H9 (cell line): ENCODE results near the gene SZT2. TPM values are rescaled to one million over a fixed set of nuclear protein-coding genes. Genes with fewer than 3 reads are reported as not detected.

ENCODE experiments used
- DNase-seq: peaks from one replicate; pipeline ENCODE4 v3.0.0-alpha.2; 2017
- H2AFZ ChIP-seq: one replicate; pipeline ENCODE4 v1.6.1; 2013; ENCODE audit warnings: mild to moderate bottlenecking, low read length, control low read depth, moderate library complexity
- H2AK5ac ChIP-seq: 2 replicates; pipeline ENCODE4 v1.6.1; 2013; ENCODE audit warnings: low read length, control low read depth, mixed read lengths; ENCODE audit not compliant: insufficient read length
- H2BK120ac ChIP-seq: one replicate; pipeline ENCODE4 v1.6.1; 2013; ENCODE audit warnings: low read depth, mild to moderate bottlenecking, low read length, control low read depth, inconsistent platforms; ENCODE audit not compliant: poor library complexity, severe bottlenecking
- H2BK12ac ChIP-seq: 2 replicates; pipeline ENCODE4 v1.6.1; 2013; ENCODE audit warnings: low read length, control low read depth, mixed read lengths, low read depth; ENCODE audit not compliant: insufficient read length
- H2BK15ac ChIP-seq: 2 replicates; pipeline ENCODE4 v1.6.1; 2013; ENCODE audit warnings: low read depth, low read length, control low read depth
- H2BK20ac ChIP-seq: one replicate; pipeline ENCODE4 v1.6.1; 2013; ENCODE audit warnings: low read depth, mild to moderate bottlenecking, low read length, control low read depth, inconsistent platforms; ENCODE audit not compliant: poor library complexity, severe bottlenecking
- H2BK5ac ChIP-seq: 2 replicates; pipeline ENCODE4 v1.6.1; 2013; ENCODE audit warnings: low read length, control low read depth, mixed read lengths; ENCODE audit not compliant: insufficient read length
- H3K14ac ChIP-seq: 2 replicates; pipeline ENCODE4 v1.6.1; 2013; ENCODE audit warnings: low read length, control low read depth; ENCODE audit not compliant: insufficient read depth
- H3K18ac ChIP-seq: 2 replicates; pipeline ENCODE4 v1.6.1; 2013; ENCODE audit warnings: low read depth, mild to moderate bottlenecking, mixed read lengths, low read length, control low read depth; ENCODE audit not compliant: insufficient read length
- H3K23ac ChIP-seq: 2 replicates; pipeline ENCODE4 v1.6.1; 2013; ENCODE audit warnings: low read length, control low read depth, mixed read lengths, low read depth; ENCODE audit not compliant: insufficient read length
- H3K23me2 ChIP-seq: 2 replicates; pipeline ENCODE4 v1.6.1; 2013; ENCODE audit warnings: low read depth, mild to moderate bottlenecking, mixed read lengths, low read length, control low read depth; ENCODE audit not compliant: insufficient read length, poor library complexity, severe bottlenecking
- H3K27ac ChIP-seq: 2 replicates; pipeline ENCODE4 v1.5.1; 2013; ENCODE audit warnings: low read length, control low read depth, mixed read lengths, low read depth; ENCODE audit not compliant: insufficient read length
- H3K27me3 ChIP-seq: 2 replicates; pipeline ENCODE4 v1.6.1; 2013; ENCODE audit warnings: low read length, control low read depth, inconsistent platforms; ENCODE audit not compliant: insufficient read depth
- H3K4ac ChIP-seq: 2 replicates; pipeline ENCODE4 v1.6.1; 2013; ENCODE audit warnings: low read depth, mild to moderate bottlenecking, control low read depth, inconsistent platforms, low read length, moderate library complexity
- H3K4me1 ChIP-seq: 2 replicates; pipeline ENCODE4 v1.6.1; 2013; ENCODE audit warnings: low read length, control low read depth, inconsistent platforms; ENCODE audit not compliant: insufficient read depth
- H3K4me2 ChIP-seq: 2 replicates; pipeline ENCODE4 v1.6.1; 2013; ENCODE audit warnings: low read length, control low read depth, mixed read lengths; ENCODE audit not compliant: insufficient read length, insufficient read depth
- H3K56ac ChIP-seq: 2 replicates; pipeline ENCODE4 v1.6.1; 2013; ENCODE audit warnings: low read depth, mild to moderate bottlenecking, mixed read lengths, low read length, control low read depth; ENCODE audit not compliant: insufficient read length
- H3K79me1 ChIP-seq: 2 replicates; pipeline ENCODE4 v1.6.1; 2013; ENCODE audit warnings: low read depth, mild to moderate bottlenecking, moderate library complexity, low read length, control low read depth, inconsistent platforms; ENCODE audit not compliant: insufficient read depth, poor library complexity, severe bottlenecking
- H3K79me2 ChIP-seq: 2 replicates; pipeline ENCODE4 v1.6.1; 2013; ENCODE audit warnings: low read length, control low read depth, inconsistent platforms; ENCODE audit not compliant: insufficient read depth
- H3K9ac ChIP-seq: 2 replicates; pipeline ENCODE4 v1.6.1; 2013; ENCODE audit warnings: low read length, control low read depth, mixed read lengths; ENCODE audit not compliant: insufficient read length; ENCODE audit errors: extremely low read depth
- H3K9me3 ChIP-seq: one replicate; pipeline ENCODE4 v1.6.1; 2013; ENCODE audit warnings: low read depth, low read length, inconsistent platforms; ENCODE audit not compliant: control insufficient read depth
- H3T11ph ChIP-seq: one replicate; pipeline ENCODE4 v1.6.1; 2013; ENCODE audit warnings: mild to moderate bottlenecking, low read length, control low read depth, inconsistent platforms
- H4K20me1 ChIP-seq: one replicate; pipeline ENCODE4 v1.6.1; 2013; ENCODE audit not compliant: control insufficient read depth, insufficient read length, insufficient read depth
- H4K5ac ChIP-seq: 2 replicates; pipeline ENCODE4 v1.6.1; 2013; ENCODE audit warnings: low read depth, mild to moderate bottlenecking, mixed read lengths, low read length, control low read depth; ENCODE audit not compliant: insufficient read length
- H4K8ac ChIP-seq: replicated peaks from 2 replicates; pipeline ENCODE4 v1.6.1; 2013; ENCODE audit warnings: low read length, control low read depth, mixed read lengths, low read depth; ENCODE audit not compliant: insufficient read length
- H4K91ac ChIP-seq: 2 replicates; pipeline ENCODE4 v1.6.1; 2013; ENCODE audit warnings: low read depth, mild to moderate bottlenecking, moderate library complexity, mixed read lengths, low read length, control low read depth; ENCODE audit not compliant: insufficient read length
- H3K27ac Mint-ChIP-seq, 3 experiments: 2 replicates in 2 of 3; 3 replicates in 1 of 3; pipeline ENCODE4 v1.8.0; 2020 to 2021; ENCODE audit warnings: mixed read lengths in 3 of 3, mild to moderate bottlenecking in 1 of 3, moderate library complexity in 1 of 3
- H3K27me3 Mint-ChIP-seq: 2 replicates; pipeline ENCODE4 v1.8.0; 2021; ENCODE audit warnings: low read depth, mild to moderate bottlenecking, moderate library complexity, mixed read lengths
- H3K36me3 Mint-ChIP-seq, 3 experiments: 2 replicates in 2 of 3; 3 replicates in 1 of 3; pipeline ENCODE4 v1.8.0; 2020 to 2021; ENCODE audit warnings: low read depth in 3 of 3, mixed read lengths in 3 of 3; ENCODE audit not compliant: insufficient read depth in 1 of 3
- H3K4me1 Mint-ChIP-seq, 2 experiments: 2 replicates each; pipeline ENCODE4 v1.8.0; 2020; ENCODE audit warnings: mixed read lengths in 2 of 2
- H3K4me3 Mint-ChIP-seq, 2 experiments: 2 replicates in 1 of 2; 3 replicates in 1 of 2; pipeline ENCODE4 v1.8.0; 2020 to 2021; ENCODE audit warnings: mild to moderate bottlenecking in 2 of 2, mixed read lengths in 2 of 2, moderate library complexity in 1 of 2
- H3K9me3 Mint-ChIP-seq, 2 experiments: 2 replicates in 1 of 2; 3 replicates in 1 of 2; pipeline ENCODE4 v1.8.0; 2020; ENCODE audit warnings: mild to moderate bottlenecking in 2 of 2, mixed read lengths in 2 of 2, moderate library complexity in 1 of 2
- CTCF ChIP-seq: fragments of 200-600 bp; sonication (generic); conservative IDR thresholded peaks from 3 replicates; pipeline ENCODE4 v1.8.0; 2021; ENCODE audit warnings: antibody characterized with exemption, mild to moderate bottlenecking
- WGBS: extraction: QIAGEN DNeasy Blood & Tissue Kit; methylation state at CpG from one replicate; pipeline ENCODE4 v1.1.7; 2013; ENCODE audit warnings: missing lambda C conversion rate, low lambda C conversion rate, mixed read lengths; ENCODE audit not compliant: insufficient read length; ENCODE audit errors: extremely low coverage; 5-methylcytosine and 5-hydroxymethylcytosine counted together
- total RNA-seq: library from RNA; stranded (reverse); gene quantifications from 2 replicates; pipeline ENCODE4 v1.2.1, GENCODE V29; 2021

The SZT2 gene
- total RNA-seq, 1 experiment from 2014 or later = 16.8 TPM

- H3K36me3 Mint-ChIP-seq = peaks cover 4 to 43% (median 28%) of the 10 kb centered on the region in 3 experiments; a peak in 6 of 7 replicates
- no peaks in the 10 kb centered on the region for H4K20me1 ChIP-seq
- H3K14ac ChIP-seq = no peak overlapping the region
- WGBS = no CpG with 5 or more reads among the region's 6 CpGs
- no peaks in the 10 kb centered on the region for H3K79me1 ChIP-seq
- no peak overlapping the region for H3T11ph ChIP-seq
- H2AFZ ChIP-seq = no peak overlapping the region
- no peak for DNase-seq
- H3K27me3 Mint-ChIP-seq = no peaks in the 10 kb centered on the region
- H2BK15ac ChIP-seq = no peak overlapping the region
- H3K79me2 ChIP-seq = no peaks in the 10 kb centered on the region; the same call in 1 of the 2 replicates
- H4K91ac ChIP-seq = no peak overlapping the region
- H3K27ac Mint-ChIP-seq = no peak overlapping the region
- no peak overlapping the region for H2BK120ac ChIP-seq
- H3K4me1 ChIP-seq = no peaks in the 10 kb centered on the region
- no peak overlapping the region for H2BK20ac ChIP-seq
- no peaks in the 10 kb centered on the region for H3K27me3 ChIP-seq
- no peak overlapping the region for H3K4me2 ChIP-seq
- no peak overlapping the region for H3K18ac ChIP-seq
- no peak overlapping the region for H2BK12ac ChIP-seq
- no peaks in the 10 kb centered on the region for H3K23me2 ChIP-seq
- H3K9me3 Mint-ChIP-seq = no peaks in the 10 kb centered on the region
- no peaks in the 10 kb centered on the region for H3K9me3 ChIP-seq
- H2BK5ac ChIP-seq = no peak overlapping the region
- no peaks in the 10 kb centered on the region for H3K4me1 Mint-ChIP-seq
- no peak overlapping the region for H2AK5ac ChIP-seq
- H4K5ac ChIP-seq = no peak overlapping the region
- H4K8ac ChIP-seq = no peak overlapping the region
- no peak overlapping the region for H3K4me3 Mint-ChIP-seq
- H3K4ac ChIP-seq = no peak overlapping the region
- TF ChIP-seq CTCF = no peak
- no peak overlapping the region for H3K27ac ChIP-seq
- no peak overlapping the region for H3K23ac ChIP-seq
- H3K9ac ChIP-seq = no peak overlapping the region
- no peak overlapping the region for H3K56ac ChIP-seq
Observed at GRCh38 chr1:43404353-43404752, 14.7 kb downstream of the SZT2 start.
